Amniotic epithelial cell (primary cell): Measurements from ENCODE around the gene SAP30L.

Source experiments
- DNase-seq: peaks from one replicate; pipeline ENCODE4 v3.0.0-alpha.2; 2010; ENCODE audit warnings: low read depth

SAP30L gene

DNA sequence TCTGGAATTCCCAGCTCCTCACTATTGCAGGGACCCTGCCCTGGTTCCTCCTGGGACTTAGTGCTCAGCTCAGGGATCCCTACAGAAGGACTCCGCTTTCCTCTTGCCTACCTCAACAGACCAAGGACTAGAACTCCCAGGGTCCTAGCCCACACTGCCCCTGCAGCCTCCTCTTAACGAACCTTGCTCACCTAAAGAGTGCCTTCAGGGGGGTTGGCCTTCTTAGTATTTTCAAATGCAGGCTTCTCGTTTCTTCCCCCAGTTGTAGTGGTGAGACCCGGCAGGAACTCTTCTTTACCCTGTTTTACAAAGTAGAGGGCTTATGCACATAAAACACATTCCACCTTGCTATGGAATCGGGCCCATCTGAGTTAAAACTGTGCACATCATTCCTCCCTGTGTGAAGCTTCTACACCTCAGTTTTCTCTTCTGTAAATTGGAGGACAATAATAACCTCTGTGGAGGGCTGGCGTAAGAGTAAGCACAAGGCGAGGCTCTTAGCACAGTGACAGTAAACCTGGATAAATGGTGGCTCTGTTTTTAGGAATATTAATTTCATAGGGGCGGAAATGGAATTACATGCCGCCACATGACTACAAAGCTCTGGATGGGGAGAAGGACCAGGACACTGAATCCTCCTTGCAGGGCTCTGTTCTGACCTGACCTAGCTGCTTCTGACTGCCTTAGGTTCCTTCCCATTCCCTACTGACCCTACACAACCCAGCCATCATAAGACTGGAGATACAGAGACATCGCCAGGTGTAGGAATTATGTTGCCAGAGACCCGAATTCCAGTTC lies 36.0 kb downstream of the SAP30L start:
- no peak for DNase-seq

DNA sequence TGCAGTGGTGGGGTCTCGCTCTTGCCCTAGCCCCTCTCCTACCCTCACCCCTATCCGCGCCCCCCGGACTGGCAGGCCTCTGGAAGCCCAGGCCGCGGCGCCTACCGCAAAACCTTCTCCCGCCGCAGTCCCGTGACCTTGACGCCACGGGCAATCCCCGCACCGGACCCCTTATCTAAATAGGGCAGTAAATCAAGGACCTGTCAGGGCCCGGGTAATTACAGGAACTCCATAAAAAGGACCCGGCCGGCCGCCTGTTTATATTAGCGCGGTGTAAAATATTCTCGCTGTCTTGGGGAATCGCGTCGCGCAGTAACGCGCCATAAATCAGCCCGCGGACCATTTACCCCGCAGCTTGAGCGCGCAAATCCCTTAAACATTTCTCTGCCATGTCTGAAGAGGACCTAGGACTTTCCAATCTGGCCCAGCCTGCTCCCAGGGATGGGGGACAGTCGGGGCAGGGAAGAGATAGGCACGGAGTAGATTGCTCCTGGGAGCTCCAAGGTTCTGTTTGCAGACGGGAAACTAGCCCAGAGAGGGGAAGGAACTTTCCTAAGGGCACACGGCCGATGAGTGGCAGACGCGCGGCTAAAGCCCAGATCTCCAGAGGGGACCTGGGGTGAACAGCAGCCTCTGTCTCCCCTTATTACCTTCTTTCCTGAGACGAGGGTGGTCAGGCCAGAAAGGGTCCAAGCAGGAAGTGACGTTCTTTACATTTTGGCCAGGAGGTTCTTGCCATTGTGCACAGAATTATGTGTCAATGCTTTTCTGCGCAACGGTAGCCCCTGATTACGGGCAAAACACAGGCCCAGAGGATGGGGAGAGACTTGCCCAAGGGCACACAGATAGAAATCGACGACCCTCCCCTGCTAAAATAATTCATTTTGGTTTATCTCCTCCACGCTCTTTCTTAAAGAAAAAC lies 37.0 kb downstream of the SAP30L start:
- DNase-seq: no peak

DNA sequence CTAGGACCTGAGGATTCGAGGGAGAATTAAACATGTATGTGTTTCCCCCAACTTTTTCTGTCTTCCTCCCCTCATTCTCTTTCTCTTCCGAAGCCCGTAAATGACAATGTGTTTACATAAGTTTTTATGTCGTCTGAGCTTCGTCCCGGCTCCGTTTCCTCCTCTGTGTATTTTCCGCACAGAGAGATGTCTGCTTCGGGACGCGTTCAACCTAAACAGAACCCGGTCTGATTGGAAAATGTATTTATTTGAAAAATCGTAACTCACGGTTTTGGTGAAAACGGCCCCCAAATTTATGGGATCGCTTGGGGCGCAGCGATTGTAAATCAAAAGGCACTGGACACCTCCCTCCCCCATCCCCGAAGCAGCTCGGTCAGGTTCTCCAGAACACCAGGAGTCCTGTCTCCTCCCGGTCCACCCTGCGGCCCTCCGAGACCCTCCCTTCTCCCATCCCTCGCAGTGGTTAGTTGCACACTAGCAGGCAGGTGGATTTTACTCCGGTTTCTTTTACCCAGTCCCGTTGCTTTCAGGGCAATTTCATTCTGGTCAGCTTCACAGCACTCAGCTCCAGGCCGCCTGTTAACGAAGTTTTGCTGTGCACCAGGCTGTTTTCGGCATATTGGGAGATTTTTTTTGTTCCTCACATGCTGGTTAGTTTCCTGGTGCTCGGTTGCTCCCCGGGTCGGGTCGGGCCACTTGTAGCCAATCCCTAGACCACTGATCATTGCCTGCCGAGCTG lies 38.0 kb downstream of the SAP30L start:
- DNase-seq: no peak

DNA sequence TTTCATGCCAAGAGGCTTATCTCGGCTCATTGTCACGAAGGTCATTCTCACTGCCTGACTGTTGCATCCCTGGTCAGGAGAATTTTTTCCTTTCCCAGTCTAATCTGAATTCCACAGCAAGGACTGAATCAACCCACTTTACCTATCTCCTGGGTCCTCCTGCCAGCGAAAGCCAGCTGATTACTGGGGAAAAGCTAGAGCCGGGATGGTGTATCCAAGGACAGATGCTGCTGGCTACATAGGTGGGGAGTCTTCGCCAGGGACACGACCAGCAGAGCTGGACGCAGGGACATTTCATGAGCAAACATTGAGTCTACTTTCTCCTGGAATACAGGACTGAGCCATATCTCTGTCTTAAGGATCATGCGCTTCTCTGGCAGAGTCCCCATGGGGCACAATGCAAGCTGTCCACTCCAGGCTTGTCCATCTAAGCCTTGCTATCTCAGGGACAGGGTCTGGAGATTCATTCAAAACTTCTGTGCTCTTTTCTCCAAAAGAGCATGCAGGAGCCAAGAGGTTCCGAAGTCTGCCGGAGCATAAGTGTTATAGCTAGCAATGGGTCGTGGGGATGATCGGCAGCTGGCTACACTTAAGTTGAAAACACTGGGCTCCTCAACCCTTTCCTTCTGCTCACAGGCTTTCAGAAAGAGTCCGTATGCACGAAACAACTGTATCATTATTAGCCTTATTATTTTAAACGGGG lies 38.7 kb downstream of the SAP30L start:
- DNase-seq: no peak

DNA sequence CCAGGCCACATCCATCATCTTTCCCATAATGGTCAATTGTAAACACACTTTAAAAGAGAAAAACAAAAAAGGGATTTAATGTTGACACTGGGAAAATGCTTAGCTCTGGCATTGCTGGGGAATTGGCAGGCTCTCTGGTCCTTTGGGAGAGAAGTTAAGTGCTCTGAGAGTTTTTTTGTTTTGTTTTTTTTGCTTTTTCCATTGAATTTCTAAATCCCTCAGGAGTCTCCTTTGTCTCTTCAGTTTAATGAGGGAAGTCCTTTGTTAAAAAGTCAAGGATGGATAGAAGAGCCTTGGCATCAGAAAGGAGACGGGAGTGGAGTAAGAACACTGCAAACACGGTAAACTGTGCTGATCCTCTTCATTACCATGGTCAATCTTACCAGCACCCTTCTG lies 39.3 kb downstream of the SAP30L start:
- no peak for DNase-seq

DNA sequence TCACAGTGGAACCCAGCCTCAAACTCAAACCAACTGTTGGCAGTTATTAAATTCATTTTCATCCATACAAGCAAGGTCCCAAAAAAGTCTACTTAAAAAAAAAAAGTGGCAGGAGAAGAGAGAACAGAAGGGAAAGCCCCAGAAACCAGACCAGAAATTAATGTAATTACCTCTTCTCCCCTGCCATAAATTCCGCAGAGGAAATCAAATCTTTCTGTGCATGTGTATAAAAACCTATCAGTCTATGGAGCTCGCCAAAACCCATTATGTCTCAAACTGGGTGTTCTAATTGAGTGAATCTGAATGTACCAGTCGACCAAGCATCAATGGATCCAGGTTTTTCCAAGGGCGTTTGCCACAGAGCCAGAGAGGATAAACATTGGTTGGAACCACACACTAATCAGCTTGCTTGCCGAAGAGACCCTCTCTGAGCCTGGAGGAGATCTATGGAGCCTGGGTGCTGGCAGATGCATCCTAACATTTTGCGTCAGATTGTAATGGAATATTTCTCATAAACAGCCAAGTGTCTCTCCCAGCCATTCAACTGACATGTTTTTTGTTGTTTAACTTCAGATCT lies 40.1 kb downstream of the SAP30L start:
- no peak for DNase-seq

DNA sequence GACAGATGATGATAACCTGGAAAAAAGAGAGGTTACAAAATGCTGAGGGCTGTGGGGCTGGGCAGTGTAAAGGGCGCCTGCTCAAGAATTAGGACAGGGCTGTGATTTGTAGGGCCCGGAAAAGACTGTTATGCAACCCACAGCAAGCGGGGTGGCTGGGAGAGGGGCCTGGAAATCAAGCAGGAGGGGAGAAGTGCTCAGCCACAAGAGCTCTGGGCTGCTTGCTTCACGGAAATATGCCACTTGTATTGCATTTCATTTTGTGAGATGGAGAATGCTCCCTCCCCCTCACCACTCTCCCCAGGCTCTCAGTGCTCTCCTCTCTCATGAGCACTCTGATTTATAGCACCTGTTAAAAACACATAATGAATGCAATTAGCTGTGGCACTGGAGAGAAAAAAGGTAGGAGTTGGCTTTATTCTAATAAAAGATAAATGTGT lies 40.6 kb downstream of the SAP30L start:
- peak; percentile 41 for DNase-seq

DNA sequence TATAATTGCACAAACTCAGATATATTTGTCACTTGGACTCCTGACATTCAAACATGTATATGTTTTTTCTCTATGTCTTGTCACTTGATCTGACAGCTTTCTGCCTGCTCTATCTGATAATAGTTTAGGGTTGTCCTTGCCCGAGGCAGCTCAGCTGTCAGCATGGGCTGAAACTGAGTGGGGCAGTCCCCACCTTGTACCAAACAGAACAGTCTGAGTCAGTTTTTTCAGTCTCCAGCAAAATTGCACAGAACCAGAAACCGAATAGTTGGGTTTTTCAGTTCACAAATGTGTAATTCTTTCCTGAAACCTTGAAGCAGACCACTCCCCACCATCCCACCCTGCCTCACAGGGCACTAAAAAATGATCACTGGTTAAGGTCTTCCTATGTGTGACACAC lies 41.7 kb downstream of the SAP30L start:
- no peak for DNase-seq

DNA sequence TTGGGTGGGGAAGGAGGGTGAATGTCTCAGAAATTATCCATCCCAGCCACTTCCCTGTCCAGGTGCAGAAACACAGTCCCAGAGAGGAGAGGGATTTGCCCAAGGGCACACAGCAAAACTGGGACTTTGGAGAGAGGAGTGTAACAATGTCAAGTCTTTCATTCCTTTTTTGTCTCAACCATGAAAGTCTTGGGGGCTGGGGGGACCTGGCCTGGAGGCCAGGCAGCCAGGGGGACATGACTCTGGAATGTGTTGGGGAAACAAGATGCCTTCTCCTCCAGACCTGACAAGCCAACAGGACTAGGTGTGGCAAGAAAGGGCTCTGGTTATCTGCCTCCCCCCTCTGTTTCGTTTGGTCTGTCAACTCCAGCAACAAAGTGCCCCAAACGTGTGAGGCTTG lies 46.1 kb downstream of the SAP30L start:
- DNase-seq: no peak

DNA sequence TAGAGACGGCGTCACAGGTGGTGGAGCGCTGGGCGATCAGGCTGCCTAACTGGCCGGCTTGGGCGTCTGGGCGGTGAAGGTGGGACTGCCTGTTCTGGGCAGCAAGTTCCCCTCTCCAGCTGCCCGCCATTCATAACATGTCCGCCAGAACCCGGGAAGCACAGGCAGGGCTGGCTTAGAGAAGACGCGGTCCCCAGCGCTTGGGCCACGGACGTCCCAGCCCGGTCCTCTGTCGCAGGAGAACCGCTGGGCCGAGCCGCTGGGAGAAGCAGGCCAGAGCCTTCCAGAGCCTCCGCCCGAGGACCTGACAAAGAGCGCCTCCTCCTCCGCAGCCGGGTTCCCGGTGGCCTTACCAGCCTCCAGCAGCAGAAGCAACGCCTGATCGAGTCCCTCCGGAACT lies 47.5 kb downstream of the SAP30L start:
- no peak for DNase-seq

DNA sequence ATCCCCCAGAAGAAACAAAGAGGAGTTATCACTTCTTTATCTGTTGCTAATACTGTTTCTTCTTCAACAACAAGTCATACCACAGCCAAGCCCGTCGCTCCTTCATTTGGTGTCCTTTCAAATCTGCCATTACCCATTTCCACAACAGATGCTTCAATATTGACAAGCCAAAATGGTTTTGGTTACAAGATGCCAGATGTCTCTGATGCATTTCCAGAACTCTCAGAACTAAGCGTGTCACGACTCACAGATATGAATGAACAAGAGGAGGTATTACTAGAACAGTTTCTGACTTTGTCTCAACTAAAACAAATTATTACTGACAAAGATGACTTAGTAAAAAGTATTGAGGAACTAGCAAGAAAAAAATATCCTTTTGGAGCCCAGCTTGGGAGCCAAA lies 48.2 kb downstream of the SAP30L start:
- DNase-seq: no peak

DNA sequence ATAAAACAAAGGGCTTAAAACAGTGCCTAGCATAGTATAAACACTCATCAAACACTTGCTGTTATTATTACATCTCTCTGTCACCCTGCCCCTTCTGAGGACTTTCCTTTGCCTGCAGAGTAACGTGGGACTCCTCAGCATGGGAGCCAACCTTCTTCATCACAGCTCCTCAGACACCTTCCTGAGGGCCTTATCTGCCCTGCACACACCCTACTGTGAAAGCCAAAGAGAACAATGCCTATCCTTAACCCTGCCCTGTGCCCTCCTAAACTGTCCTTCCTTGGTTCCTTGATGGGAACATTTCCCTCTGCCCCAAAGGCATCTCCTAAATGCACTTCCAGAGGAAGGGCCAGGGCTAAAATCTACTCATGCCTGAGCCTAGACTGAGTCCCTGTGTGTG lies 52.8 kb downstream of the SAP30L start:
- DNase-seq: no peak

DNA sequence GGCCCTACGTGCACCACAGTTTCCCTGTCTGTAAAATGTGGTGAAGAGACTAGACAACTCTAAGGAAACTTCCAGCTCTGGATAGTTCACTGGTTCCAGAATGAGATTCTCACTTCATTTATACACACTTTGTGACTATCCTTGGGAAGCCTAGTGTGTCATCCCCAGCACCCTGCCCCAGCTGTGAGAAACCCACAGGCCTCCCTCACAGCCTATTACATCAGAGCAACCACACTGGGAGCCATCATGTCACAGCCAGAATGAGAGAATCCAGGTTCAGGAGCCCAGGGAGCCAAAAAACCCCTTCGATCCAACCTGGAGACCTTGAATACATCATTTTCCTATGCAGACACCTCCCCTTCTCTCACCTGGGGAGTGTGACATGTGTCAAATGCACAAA lies 53.2 kb downstream of the SAP30L start:
- no peak for DNase-seq

DNA sequence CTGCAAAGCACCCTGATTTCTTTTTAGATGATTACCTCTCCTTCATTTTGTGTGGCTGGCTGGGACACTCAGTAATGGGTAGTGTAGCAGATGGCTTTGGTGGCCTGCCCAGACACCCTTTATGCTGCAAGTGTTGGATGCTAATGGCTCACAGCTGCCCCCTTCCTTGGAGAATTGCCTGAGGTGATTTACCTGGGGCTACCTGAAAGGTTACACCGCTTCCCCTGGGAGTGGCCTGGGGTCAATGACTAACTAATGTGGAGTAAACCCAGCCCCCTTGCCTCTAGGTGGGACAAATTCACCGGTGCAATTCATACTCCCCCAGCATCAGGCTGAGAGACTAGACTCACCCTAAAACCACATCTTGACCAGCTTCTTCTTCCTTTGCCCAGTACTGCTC lies 55.8 kb downstream of the SAP30L start:
- DNase-seq: no peak

DNA sequence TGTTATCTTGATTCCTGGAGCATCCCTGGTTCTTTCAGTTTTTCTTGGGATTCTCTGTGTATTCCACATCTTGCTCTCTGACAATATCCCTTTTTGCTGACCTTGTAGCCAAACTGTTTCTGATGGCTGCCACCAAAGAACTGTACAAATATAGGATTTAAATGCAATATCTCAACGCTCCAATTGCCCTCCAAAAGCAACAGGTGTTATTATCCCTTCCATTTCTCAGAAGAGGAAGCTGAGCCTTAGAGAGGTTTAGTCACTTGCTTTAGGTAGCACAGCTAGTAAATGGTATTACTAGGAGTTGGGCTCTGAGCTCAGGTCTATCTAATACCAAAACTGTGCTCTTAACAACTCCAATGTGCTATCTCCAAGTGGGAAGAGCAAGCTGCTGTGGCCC lies 56.4 kb downstream of the SAP30L start:
- DNase-seq: no peak

DNA sequence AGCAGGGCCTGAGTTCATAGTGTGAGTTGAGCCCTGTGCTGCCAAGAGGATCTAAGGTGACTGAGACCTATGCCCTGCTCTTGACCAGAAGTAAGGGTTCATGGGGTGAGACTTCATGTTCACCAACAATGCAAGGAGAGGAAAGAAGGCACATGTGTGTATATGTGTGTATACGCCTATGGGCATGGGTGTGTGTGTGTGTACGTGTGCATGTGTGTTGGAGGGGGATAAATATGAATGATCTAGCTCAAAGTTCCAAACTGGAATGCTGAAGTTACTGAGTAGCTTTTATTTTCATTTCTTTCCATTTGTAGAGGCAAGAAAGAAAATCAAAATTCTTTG lies 57.9 kb downstream of the SAP30L start:
- DNase-seq: no peak

DNA sequence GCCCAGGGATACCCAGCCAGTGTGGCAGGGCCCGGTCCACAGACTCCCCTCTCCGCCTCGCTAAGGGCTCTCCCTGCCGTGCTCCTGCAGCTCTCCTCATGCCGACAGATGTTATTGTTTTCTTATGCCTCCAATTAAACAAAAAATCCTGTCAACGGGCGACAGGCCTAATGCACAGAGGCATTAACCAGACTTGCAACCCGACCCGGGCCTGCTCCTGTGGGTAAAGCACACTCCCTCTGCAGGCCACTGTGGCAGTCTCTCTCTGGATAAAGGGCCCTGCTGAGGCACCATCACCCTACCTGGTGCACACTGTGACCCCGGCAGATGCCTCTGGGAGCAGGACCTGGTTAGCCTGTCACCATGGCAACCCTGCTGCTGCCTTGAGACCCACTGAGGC lies 59.8 kb downstream of the SAP30L start:
- no peak for DNase-seq

DNA sequence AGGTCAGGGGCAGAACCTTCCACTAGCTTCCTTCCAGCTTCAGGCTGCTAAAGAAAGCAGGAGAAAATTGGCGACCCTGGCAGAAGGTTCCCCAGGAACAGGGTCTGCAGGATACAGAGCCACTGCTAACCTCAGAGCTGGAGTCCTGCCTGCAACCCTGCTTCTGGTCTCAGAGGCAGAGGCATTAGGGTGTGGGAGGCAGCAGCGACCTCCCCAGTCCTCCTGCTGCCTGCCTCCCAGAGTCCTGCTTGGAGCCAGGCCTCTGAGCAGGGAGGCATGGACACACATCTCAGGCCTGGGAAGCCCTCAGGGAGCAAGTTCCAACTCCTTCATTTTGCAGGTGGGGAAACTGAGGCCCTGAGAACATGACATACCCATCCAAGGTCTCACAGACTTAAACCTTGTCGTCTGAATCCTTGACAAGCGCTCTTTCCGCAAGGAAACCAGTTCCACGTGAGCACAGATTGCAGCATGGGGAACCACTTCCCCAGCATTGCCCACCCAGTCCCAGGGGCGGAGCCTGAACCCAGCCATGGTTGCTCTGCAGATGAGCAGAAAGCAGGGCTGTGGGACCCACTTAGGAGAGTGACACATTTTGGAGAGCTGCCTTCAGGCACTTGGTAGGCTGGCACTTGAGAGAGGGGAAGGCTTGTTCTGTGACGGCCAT lies 60.4 kb downstream of the SAP30L start:
- DNase-seq: no peak

DNA sequence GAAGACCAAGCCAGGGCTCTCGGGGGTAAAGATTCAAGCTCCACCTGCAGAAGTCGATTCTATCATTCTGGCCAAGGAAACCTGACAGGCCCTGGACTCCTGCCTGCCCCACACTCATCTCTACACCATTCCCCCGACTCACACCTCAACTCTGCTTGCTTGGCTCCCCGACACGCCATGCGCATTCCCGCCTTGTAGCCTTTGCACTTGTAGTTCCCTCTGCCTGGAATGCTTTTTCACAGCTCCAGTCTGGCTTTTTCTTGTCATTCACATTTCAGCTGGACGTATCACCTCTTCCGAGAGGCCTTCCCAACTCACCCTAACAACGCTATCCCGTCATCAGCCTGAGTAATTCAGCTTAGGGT lies 60.9 kb downstream of the SAP30L start:
- DNase-seq: no peak

DNA sequence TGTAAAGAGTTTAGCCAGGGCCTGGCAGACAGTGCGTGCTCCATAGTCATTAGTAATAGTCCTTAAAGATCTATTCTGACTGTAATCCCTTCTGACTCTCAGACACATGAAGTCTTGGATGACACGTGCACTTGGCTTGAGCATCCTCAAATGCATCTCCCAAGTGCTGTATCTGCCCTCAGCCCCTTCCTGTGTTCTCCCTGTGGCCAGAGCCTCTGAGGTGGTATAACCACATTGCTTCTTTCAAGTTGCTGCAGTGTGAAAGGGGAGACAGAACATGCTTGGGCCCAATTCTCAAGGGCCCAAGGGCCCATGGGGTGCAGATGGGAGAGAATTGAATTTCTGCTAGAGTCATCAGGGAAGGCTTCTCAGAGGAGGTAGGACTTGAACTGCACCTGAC lies 62.3 kb downstream of the SAP30L start:
- no peak for DNase-seq
